HepG2 (cell line): Measurements from ENCODE around the gene SLC43A1. TPM values are rescaled to one million over a fixed set of nuclear protein-coding genes. Genes with fewer than 3 reads are reported as not detected.

ENCODE experiments used
- ATF1 ChIP-seq: IDR thresholded peaks from 2 replicates; pipeline ENCODE4 v1.6.1; 2016; ENCODE audit warnings: mild to moderate bottlenecking, control low read depth
- FOXJ3 ChIP-seq: sonication (generic); formaldehyde crosslinking; IDR thresholded peaks from 2 replicates; pipeline ENCODE4 v1.4.0; 2020; ENCODE audit warnings: missing genetic modification reagents, mild to moderate bottlenecking, borderline replicate concordance
- FOXK1 ChIP-seq: sonication (generic); formaldehyde crosslinking; IDR thresholded peaks from 2 replicates; pipeline ENCODE4 v1.4.0; 2020; ENCODE audit warnings: low read depth, missing genetic modification reagents, borderline replicate concordance
- GTF2F1 ChIP-seq: fragments of 150-350 bp; IDR thresholded peaks from 2 replicates; pipeline ENCODE4 v1.6.1; 2014; ENCODE audit warnings: low read length
- HOXA5 ChIP-seq: sonication (generic); formaldehyde crosslinking; IDR thresholded peaks from 2 replicates; pipeline ENCODE4 v1.4.0; 2020; ENCODE audit warnings: missing genetic modification reagents
- JUN ChIP-seq: sonication (generic); formaldehyde crosslinking; IDR thresholded peaks from 2 replicates; pipeline ENCODE4 v1.4.0; 2020; ENCODE audit warnings: mild to moderate bottlenecking, missing genetic modification reagents
- KAT7 ChIP-seq: IDR thresholded peaks from 2 replicates; pipeline ENCODE4 v1.6.1; 2018; ENCODE audit warnings: borderline replicate concordance, missing compliant biosample characterization
- KDM5A ChIP-seq: fragments of 200-600 bp; sonication (generic); IDR thresholded peaks from 2 replicates; pipeline ENCODE4 v1.7.0; 2018; ENCODE audit warnings: antibody characterized with exemption, mild to moderate bottlenecking, low read length, borderline replicate concordance
- KLF15 ChIP-seq: sonication (generic); formaldehyde crosslinking; IDR thresholded peaks from 2 replicates; pipeline ENCODE4 v1.8.1; 2023; ENCODE audit warnings: borderline replicate concordance, mild to moderate bottlenecking, inconsistent platforms, missing genetic modification reagents, mixed read lengths
- MED8 ChIP-seq: sonication (generic); formaldehyde crosslinking; IDR thresholded peaks from 2 replicates; pipeline ENCODE4 v1.8.1; 2023; ENCODE audit warnings: mild to moderate bottlenecking, missing genetic modification reagents; ENCODE audit not compliant: insufficient replicate concordance
- MIXL1 ChIP-seq: IDR thresholded peaks from 2 replicates; pipeline ENCODE4 v1.6.1; 2016
- NFIB ChIP-seq: sonication (generic); formaldehyde crosslinking; IDR thresholded peaks from 2 replicates; pipeline ENCODE4 v1.9.0; 2021; ENCODE audit warnings: missing genetic modification reagents, mild to moderate bottlenecking, borderline replicate concordance
- SP2 ChIP-seq: sonication (generic); formaldehyde crosslinking; IDR thresholded peaks from 2 replicates; pipeline ENCODE4 v1.5.1; 2020; ENCODE audit warnings: mild to moderate bottlenecking, missing genetic modification reagents
- TCF7L2 ChIP-seq: IDR thresholded peaks from 2 replicates; pipeline ENCODE4 v1.6.1; 2011; ENCODE audit warnings: mild to moderate bottlenecking, low read depth, low read length, moderate library complexity
- ZBED4 ChIP-seq: sonication (generic); formaldehyde crosslinking; IDR thresholded peaks from 2 replicates; pipeline ENCODE4 v1.4.0; 2020; ENCODE audit warnings: missing genetic modification reagents, borderline replicate concordance
- ZNF3 ChIP-seq: IDR thresholded peaks from 2 replicates; pipeline ENCODE4 v1.7.0; 2017; ENCODE audit warnings: inconsistent platforms
- ZNF350 ChIP-seq: sonication (generic); formaldehyde crosslinking; IDR thresholded peaks from 2 replicates; pipeline ENCODE4 v1.4.0; 2020; ENCODE audit warnings: mild to moderate bottlenecking, low read depth, missing genetic modification reagents, borderline replicate concordance
- ZNF761 ChIP-seq: sonication (generic); formaldehyde crosslinking; conservative IDR thresholded peaks from 2 replicates; pipeline ENCODE4 v1.4.0; 2020; ENCODE audit warnings: mild to moderate bottlenecking, missing genetic modification reagents
- ZNF768 ChIP-seq: sonication (generic); formaldehyde crosslinking; IDR thresholded peaks from 2 replicates; pipeline ENCODE4 v1.4.0; 2020; ENCODE audit warnings: missing genetic modification reagents
- polyA plus RNA-seq, 8 experiments: library from polyadenylated mRNA; depleted of rRNA in 3 of 8; stranded (reverse) in 7 of 8; unstranded in 1 of 8; fragments of >200 nt; fragmentation: Illumina TruSeq in 4 of 8; extraction: Trizol in 4 of 8; gene quantifications; 2 replicates each; pipeline versions ENCODE4 v1.2.1 to v1.2.3, GENCODE V29; 2011 to 2016; ENCODE audit warnings: low read depth in 4 of 8, missing spikeins in 1 of 8, mixed read lengths in 1 of 8; ENCODE audit not compliant: insufficient read depth in 1 of 8
- total RNA-seq, 5 experiments: library from RNA; depleted of rRNA; stranded (reverse); fragments of >200 nt; fragmentation: Illumina TruSeq; extraction: Trizol; gene quantifications; 2 replicates each; pipeline ENCODE4 v1.2.3, GENCODE V29; 2016; ENCODE audit warnings: low read depth in 1 of 5
- TF ChIP-seq, protein P1 (sequence below): sonication (generic); formaldehyde crosslinking; IDR thresholded peaks from 2 replicates; pipeline ENCODE4 v1.4.0; 2020; ENCODE audit warnings: missing genetic modification reagents
- TF ChIP-seq, protein P2 (sequence below), 2 experiments: sonication (generic) in 1 of 2; formaldehyde crosslinking in 1 of 2; IDR thresholded peaks; 2 replicates each; pipeline versions ENCODE4 v1.4.0 to v1.6.1; 2018 to 2020; ENCODE audit warnings: missing genetic modification reagents in 2 of 2, borderline replicate concordance in 1 of 2, low read depth in 1 of 2, mild to moderate bottlenecking in 1 of 2, missing biosample characterization in 1 of 2
- TF ChIP-seq, protein P3 (sequence below): sonication (generic); formaldehyde crosslinking; IDR thresholded peaks from 2 replicates; pipeline ENCODE4 v1.5.0; 2020; ENCODE audit warnings: mild to moderate bottlenecking, missing genetic modification reagents, moderate library complexity

SLC43A1 gene
- total and polyA plus RNA-seq, 2 of the 13 experiments (the other 11 are each of a cell fraction or from before 2014, with no cell fraction given), result 72.3 to 87.6 TPM

DNA sequence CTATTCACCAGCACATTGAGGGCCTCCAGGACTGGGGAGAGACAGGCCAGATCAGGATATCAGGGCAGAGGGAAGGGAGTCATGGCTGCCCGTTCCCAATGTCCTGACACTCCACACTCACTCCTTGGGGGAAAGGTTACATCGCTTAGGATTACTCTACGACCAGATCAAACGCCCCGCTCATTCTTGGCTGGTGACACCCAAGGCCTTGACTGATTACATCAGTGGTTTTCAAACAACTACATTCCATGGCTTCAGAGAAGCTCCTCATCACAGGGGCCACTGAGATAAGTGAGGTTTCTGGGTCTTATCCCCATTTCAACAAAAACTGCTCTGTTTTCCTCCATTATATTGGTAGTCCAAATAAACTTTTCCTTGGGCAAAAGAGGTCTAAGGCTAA is 37.0 kb upstream of the SLC43A1 start (continued):
- TF ChIP-seq, protein P1, sequence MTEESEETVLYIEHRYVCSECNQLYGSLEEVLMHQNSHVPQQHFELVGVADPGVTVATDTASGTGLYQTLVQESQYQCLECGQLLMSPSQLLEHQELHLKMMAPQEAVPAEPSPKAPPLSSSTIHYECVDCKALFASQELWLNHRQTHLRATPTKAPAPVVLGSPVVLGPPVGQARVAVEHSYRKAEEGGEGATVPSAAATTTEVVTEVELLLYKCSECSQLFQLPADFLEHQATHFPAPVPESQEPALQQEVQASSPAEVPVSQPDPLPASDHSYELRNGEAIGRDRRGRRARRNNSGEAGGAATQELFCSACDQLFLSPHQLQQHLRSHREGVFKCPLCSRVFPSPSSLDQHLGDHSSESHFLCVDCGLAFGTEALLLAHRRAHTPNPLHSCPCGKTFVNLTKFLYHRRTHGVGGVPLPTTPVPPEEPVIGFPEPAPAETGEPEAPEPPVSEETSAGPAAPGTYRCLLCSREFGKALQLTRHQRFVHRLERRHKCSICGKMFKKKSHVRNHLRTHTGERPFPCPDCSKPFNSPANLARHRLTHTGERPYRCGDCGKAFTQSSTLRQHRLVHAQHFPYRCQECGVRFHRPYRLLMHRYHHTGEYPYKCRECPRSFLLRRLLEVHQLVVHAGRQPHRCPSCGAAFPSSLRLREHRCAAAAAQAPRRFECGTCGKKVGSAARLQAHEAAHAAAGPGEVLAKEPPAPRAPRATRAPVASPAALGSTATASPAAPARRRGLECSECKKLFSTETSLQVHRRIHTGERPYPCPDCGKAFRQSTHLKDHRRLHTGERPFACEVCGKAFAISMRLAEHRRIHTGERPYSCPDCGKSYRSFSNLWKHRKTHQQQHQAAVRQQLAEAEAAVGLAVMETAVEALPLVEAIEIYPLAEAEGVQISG (CRISPR knock-in tag), result 0 out of 2 replicates have a peak, but pooled peaks have one; percentile 20
- TF ChIP-seq SP2 (no peak), HOXA5 (CRISPR knock-in tag) (no peak), ZNF768 (CRISPR knock-in tag) (no peak), MED8 (CRISPR knock-in tag) (no peak), NFIB (no peak), KDM5A (no peak), TCF7L2 (peak; percentile 71; the same call in 1 of the 2 replicates), MIXL1 (CRISPR knock-in tag) (no peak), JUN (no peak), GTF2F1 (no peak), ZNF350 (CRISPR knock-in tag) (no peak), ATF1 (CRISPR knock-in tag) (no peak), KAT7 (no peak), ZNF3 (no peak), ZBED4 (CRISPR knock-in tag) (no peak), ZNF761 (CRISPR knock-in tag) (no peak), FOXK1 (CRISPR knock-in tag) (no peak), FOXJ3 (no peak), KLF15 (no peak)
- TF ChIP-seq, protein P2, sequence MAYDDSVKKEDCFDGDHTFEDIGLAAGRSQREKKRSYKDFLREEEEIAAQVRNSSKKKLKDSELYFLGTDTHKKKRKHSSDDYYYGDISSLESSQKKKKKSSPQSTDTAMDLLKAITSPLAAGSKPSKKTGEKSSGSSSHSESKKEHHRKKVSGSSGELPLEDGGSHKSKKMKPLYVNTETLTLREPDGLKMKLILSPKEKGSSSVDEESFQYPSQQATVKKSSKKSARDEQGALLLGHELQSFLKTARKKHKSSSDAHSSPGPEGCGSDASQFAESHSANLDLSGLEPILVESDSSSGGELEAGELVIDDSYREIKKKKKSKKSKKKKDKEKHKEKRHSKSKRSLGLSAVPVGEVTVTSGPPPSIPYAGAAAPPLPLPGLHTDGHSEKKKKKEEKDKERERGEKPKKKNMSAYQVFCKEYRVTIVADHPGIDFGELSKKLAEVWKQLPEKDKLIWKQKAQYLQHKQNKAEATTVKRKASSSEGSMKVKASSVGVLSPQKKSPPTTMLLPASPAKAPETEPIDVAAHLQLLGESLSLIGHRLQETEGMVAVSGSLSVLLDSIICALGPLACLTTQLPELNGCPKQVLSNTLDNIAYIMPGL (CRISPR knock-in tag; IDR thresholded peaks at IDR 0.05; ENCODE audit: borderline replicate concordance in 1 of 2, low read depth in 1 of 2), result no peak
- TF ChIP-seq, protein P3, sequence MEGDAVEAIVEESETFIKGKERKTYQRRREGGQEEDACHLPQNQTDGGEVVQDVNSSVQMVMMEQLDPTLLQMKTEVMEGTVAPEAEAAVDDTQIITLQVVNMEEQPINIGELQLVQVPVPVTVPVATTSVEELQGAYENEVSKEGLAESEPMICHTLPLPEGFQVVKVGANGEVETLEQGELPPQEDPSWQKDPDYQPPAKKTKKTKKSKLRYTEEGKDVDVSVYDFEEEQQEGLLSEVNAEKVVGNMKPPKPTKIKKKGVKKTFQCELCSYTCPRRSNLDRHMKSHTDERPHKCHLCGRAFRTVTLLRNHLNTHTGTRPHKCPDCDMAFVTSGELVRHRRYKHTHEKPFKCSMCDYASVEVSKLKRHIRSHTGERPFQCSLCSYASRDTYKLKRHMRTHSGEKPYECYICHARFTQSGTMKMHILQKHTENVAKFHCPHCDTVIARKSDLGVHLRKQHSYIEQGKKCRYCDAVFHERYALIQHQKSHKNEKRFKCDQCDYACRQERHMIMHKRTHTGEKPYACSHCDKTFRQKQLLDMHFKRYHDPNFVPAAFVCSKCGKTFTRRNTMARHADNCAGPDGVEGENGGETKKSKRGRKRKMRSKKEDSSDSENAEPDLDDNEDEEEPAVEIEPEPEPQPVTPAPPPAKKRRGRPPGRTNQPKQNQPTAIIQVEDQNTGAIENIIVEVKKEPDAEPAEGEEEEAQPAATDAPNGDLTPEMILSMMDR, result no peak
